ENCODE results near the gene CRKL.
A peak's percentile ranks its signal among the peaks of the same experiment; 100 is the strongest.

The CRKL gene

GRCh38 chr22:20973634-20974286 is 56.6 kb downstream of the CRKL start:
- no CpG with 5 or more reads among the region's 21 CpGs for WGBS, 2 donors (ENCODE audit: extremely low coverage in 2 of 2, insufficient read length in 2 of 2, insufficient replicate concordance in 1 of 2)

GRCh38 chr22:20974336-20974955 is 57.2 kb downstream of the CRKL start:
- Histone ChIP-seq H2BK12ac (ENCODE audit: low read length) (peak overlapping the region; percentile 76), H2BK120ac (ENCODE audit: low read depth, low read length) (peak overlapping the region; percentile 73), H3K23ac (ENCODE audit: low read depth, low read length, poor library complexity) (peak overlapping the region; percentile 35), H3K4me3 (ENCODE audit: low read length in 2 of 2) (peak overlapping the region in 1 of 2 donors; percentile 10), H4K91ac (ENCODE audit: low read depth, low read length, poor library complexity) (no peak overlapping the region), H3K9me3 (replicated peaks in 1 of 2; ENCODE audit: control insufficient read depth in 2 of 2, insufficient read depth in 1 of 2, low read depth in 1 of 2, low read length in 2 of 2) (peaks cover 7 to 9% of the 10 kb centered on the region in 2 donors), H3K36me3 (replicated peaks in 1 of 2; ENCODE audit: control insufficient read depth in 2 of 2, insufficient read depth in 2 of 2, low read length in 2 of 2) (no peaks in the 10 kb centered on the region), H2AFZ (ENCODE audit: low read length) (no peak overlapping the region), H3K4ac (ENCODE audit: low read length) (peak overlapping the region; percentile 28), H2BK5ac (ENCODE audit: low read length) (no peak overlapping the region), H2AK5ac (ENCODE audit: low read depth, low read length) (peak overlapping the region; percentile 79), H4K8ac (ENCODE audit: low read depth, low read length) (no peak overlapping the region), H3K27me3 (ENCODE audit: control insufficient read depth in 3 of 3, insufficient read depth in 3 of 3, low read depth in 1 of 3, low read length in 3 of 3) (no peaks in the 10 kb centered on the region), H3K14ac (ENCODE audit: low read length) (no peak overlapping the region), H3K79me1 (ENCODE audit: low read depth, low read length) (no peaks in the 10 kb centered on the region), H3K27ac (replicated peaks; ENCODE audit: low read length) (no peak overlapping the region), H3K9ac (ENCODE audit: low read depth, low read length, poor library complexity) (no peak overlapping the region), H3K18ac (ENCODE audit: low read length) (peak overlapping the region; percentile 69), H3K4me1 (ENCODE audit: control insufficient read depth in 2 of 2, insufficient read depth in 1 of 2, low read depth in 1 of 2, low read length in 2 of 2) (peaks cover 15 to 24% of the 10 kb centered on the region in 2 donors), H2BK15ac (ENCODE audit: low read length) (peak overlapping the region; percentile 84), H3K4me2 (ENCODE audit: insufficient read depth, low read length, poor library complexity, severe bottlenecking) (no peak overlapping the region)
- WGBS, 2 donors (ENCODE audit: extremely low coverage in 2 of 2, insufficient read length in 2 of 2, insufficient replicate concordance in 1 of 2): no CpG with 5 or more reads among the region's 16 CpGs
- no peak for DNase-seq (ENCODE audit: low spot score)

More at GRCh38 chr22:20973634-20974286, 56.6 kb downstream of the CRKL start:
- Histone ChIP-seq H3K4me3 (ENCODE audit: low read length in 2 of 2) (no peak overlapping the region), H2BK5ac (ENCODE audit: low read length) (no peak overlapping the region), H3K36me3 (replicated peaks in 1 of 2; ENCODE audit: control insufficient read depth in 2 of 2, insufficient read depth in 2 of 2, low read length in 2 of 2) (no peaks in the 10 kb centered on the region), H3K27me3 (ENCODE audit: control insufficient read depth in 3 of 3, insufficient read depth in 3 of 3, low read depth in 1 of 3, low read length in 3 of 3) (no peaks in the 10 kb centered on the region), H4K91ac (ENCODE audit: low read depth, low read length, poor library complexity) (peak overlapping the region; percentile 4), H3K14ac (ENCODE audit: low read length) (peak overlapping the region; percentile 26), H3K4me1 (ENCODE audit: control insufficient read depth in 2 of 2, insufficient read depth in 1 of 2, low read depth in 1 of 2, low read length in 2 of 2) (peaks cover 15 to 25% of the 10 kb centered on the region in 2 donors), H2BK120ac (ENCODE audit: low read depth, low read length) (peak overlapping the region; percentile 77), H2BK15ac (ENCODE audit: low read length) (peak overlapping the region; percentile 84), H3K27ac (replicated peaks; ENCODE audit: low read length) (no peak overlapping the region), H3K4ac (ENCODE audit: low read length) (no peak overlapping the region), H3K79me1 (ENCODE audit: low read depth, low read length) (no peaks in the 10 kb centered on the region), H2BK12ac (ENCODE audit: low read length) (peak overlapping the region; percentile 80), H4K8ac (ENCODE audit: low read depth, low read length) (no peak overlapping the region), H3K9me3 (replicated peaks in 1 of 2; ENCODE audit: control insufficient read depth in 2 of 2, insufficient read depth in 1 of 2, low read depth in 1 of 2, low read length in 2 of 2) (peaks cover 5% of the 10 kb centered on the region in 2 donors), H2AFZ (ENCODE audit: low read length) (peak overlapping the region; percentile 71), H3K9ac (ENCODE audit: low read depth, low read length, poor library complexity) (peak overlapping the region; percentile 31), H2AK5ac (ENCODE audit: low read depth, low read length) (peak overlapping the region; percentile 79), H3K23ac (ENCODE audit: low read depth, low read length, poor library complexity) (peak overlapping the region; percentile 94), H3K18ac (ENCODE audit: low read length) (peak overlapping the region; percentile 88), H3K4me2 (ENCODE audit: insufficient read depth, low read length, poor library complexity, severe bottlenecking) (no peak overlapping the region)
- DNase-seq (ENCODE audit: low spot score): no peak

- Histone ChIP-seq H3K36me3 (replicated peaks in 1 of 2; ENCODE audit: control insufficient read depth in 2 of 2, insufficient read depth in 2 of 2, low read length in 2 of 2) (no peaks in the 10 kb centered on the region), H3K79me1 (ENCODE audit: low read depth, low read length) (no peaks in the 10 kb centered on the region), H2BK5ac (ENCODE audit: low read length) (no peak overlapping the region), H2BK15ac (ENCODE audit: low read length) (no peak overlapping the region), H3K9ac (ENCODE audit: low read depth, low read length, poor library complexity) (no peak overlapping the region), H2BK120ac (ENCODE audit: low read depth, low read length) (peak overlapping the region; percentile 11), H3K27ac (replicated peaks; ENCODE audit: low read length) (no peak overlapping the region), H3K23ac (ENCODE audit: low read depth, low read length, poor library complexity) (peak overlapping the region; percentile 45), H3K4me1 (ENCODE audit: control insufficient read depth in 2 of 2, insufficient read depth in 1 of 2, low read depth in 1 of 2, low read length in 2 of 2) (peaks cover 18 to 33% of the 10 kb centered on the region in 2 donors), H2BK12ac (ENCODE audit: low read length) (peak overlapping the region; percentile 47), H2AK5ac (ENCODE audit: low read depth, low read length) (no peak overlapping the region), H3K9me3 (replicated peaks in 1 of 2; ENCODE audit: control insufficient read depth in 2 of 2, insufficient read depth in 1 of 2, low read depth in 1 of 2, low read length in 2 of 2) (peaks cover 7 to 9% of the 10 kb centered on the region in 2 donors), H4K8ac (ENCODE audit: low read depth, low read length) (no peak overlapping the region), H3K14ac (ENCODE audit: low read length) (peak overlapping the region; percentile 23), H3K27me3 (ENCODE audit: control insufficient read depth in 3 of 3, insufficient read depth in 3 of 3, low read depth in 1 of 3, low read length in 3 of 3) (no peaks in the 10 kb centered on the region), H3K4me2 (ENCODE audit: insufficient read depth, low read length, poor library complexity, severe bottlenecking) (no peak overlapping the region), H3K18ac (ENCODE audit: low read length) (no peak overlapping the region), H3K4ac (ENCODE audit: low read length) (no peak overlapping the region), H4K91ac (ENCODE audit: low read depth, low read length, poor library complexity) (no peak overlapping the region), H2AFZ (ENCODE audit: low read length) (no peak overlapping the region), H3K4me3 (ENCODE audit: low read length in 2 of 2) (no peak overlapping the region)
- no CpG with 5 or more reads among the region's 14 CpGs for WGBS, 2 donors (ENCODE audit: extremely low coverage in 2 of 2, insufficient read length in 2 of 2, insufficient replicate concordance in 1 of 2)
- DNase-seq (ENCODE audit: low spot score): no peak
These were observed 58.5 kb downstream of the CRKL start for GRCh38 chr22:20975541-20976290.
